Fibroblast of villous mesenchyme (primary cell): ENCODE data around the gene PAQR7. TPM values are rescaled to one million over a fixed set of nuclear protein-coding genes. Genes with fewer than 3 reads are reported as not detected.
A peak's percentile ranks its signal among the peaks of the same experiment; 100 is the strongest.

Experiments used
- DNase-seq: peaks from one replicate; pipeline ENCODE4 v3.0.0-alpha.2; 2010; ENCODE audit warnings: low read depth
- H3K4me3 ChIP-seq: 2 replicates; pipeline ENCODE4 v1.5.1; 2011; ENCODE audit warnings: low read depth, mild to moderate bottlenecking, low read length
- CTCF ChIP-seq: IDR thresholded peaks from 2 replicates; pipeline ENCODE4 v1.5.1; 2012; ENCODE audit warnings: low read depth, mild to moderate bottlenecking, low read length; ENCODE audit not compliant: insufficient read depth
- total RNA-seq: library from RNA; depleted of rRNA; stranded (reverse); fragments of >200 nt; gene quantifications from 2 replicates; pipeline ENCODE4 v1.2.3, GENCODE V29; 2012

Gene PAQR7
- total RNA-seq, 1 donor = 16.0 TPM

GRCh38 chr1:25819491-25820246 is 55.8 kb downstream of the PAQR7 start, which contains the start of gene MTFR1L:
Gene MTFR1L (plus strand): TSS chr1:25819954. CDS start chr1:25823105, 3,151 bp downstream.
- peak within 1 kb of the TSS; percentile 74 for H3K4me3 ChIP-seq
- no peak for TF ChIP-seq CTCF

GRCh38 chr1:25818569-25818968 is 56.9 kb downstream of the PAQR7 start:
- H3K4me3 ChIP-seq = peak overlapping the region; percentile 74

More at GRCh38 chr1:25819491-25820246, 55.8 kb downstream of the PAQR7 start, which contains the start of gene MTFR1L:
- DNase-seq = peak; percentile 72

GRCh38 chr1:25817840-25818501 is 57.5 kb downstream of the PAQR7 start:
- peak; percentile 2 for TF ChIP-seq CTCF
- no peak overlapping the region for H3K4me3 ChIP-seq
- DNase-seq = no peak

More at GRCh38 chr1:25818569-25818968, 56.9 kb downstream of the PAQR7 start:
- TF ChIP-seq CTCF = no peak
- DNase-seq = no peak

- TF ChIP-seq CTCF = no peak
- DNase-seq = no peak
- no peak overlapping the region for H3K4me3 ChIP-seq
These were observed 59.3 kb downstream of the PAQR7 start for GRCh38 chr1:25816112-25816718.

GRCh38 chr1:25815208-25816111 is 60.0 kb downstream of the PAQR7 start:
- TF ChIP-seq CTCF = no peak
- no peak for DNase-seq
- no peak overlapping the region for H3K4me3 ChIP-seq

GRCh38 chr1:25814549-25815087 is 60.9 kb downstream of the PAQR7 start:
- no peak for DNase-seq
- no peak overlapping the region for H3K4me3 ChIP-seq
- TF ChIP-seq CTCF = no peak
